AG04449 (cell line): ENCODE measurements around the gene FBXO34.

Source experiments
- CTCF ChIA-PET: fragments of 350-600 bp; formaldehyde crosslinking; extraction: SDS; loops from one replicate; lab custom pipeline; 2021; ENCODE audit warnings: antibody characterized with exemption; lab: Yijun Ruan, JAX
- POLR2A ChIA-PET: fragments of 400-600, 350-600 bp; formaldehyde crosslinking; extraction: SDS; loops from one replicate; lab custom pipeline; 2020; ENCODE audit warnings: antibody characterized with exemption, inconsistent platforms; lab: Yijun Ruan, JAX
- DNase-seq: peaks from one replicate; pipeline ENCODE4 v3.0.0-alpha.2; 2010; ENCODE audit warnings: low read depth, low spot score
- H3K4me3 ChIP-seq: 2 replicates; pipeline ENCODE4 v1.5.1; 2011; ENCODE audit warnings: low read depth, mild to moderate bottlenecking, control low read depth, low read length
- TF ChIP-seq, protein P1 (sequence below): IDR thresholded peaks from one replicate; pipeline ENCODE4 v1.5.1; 2011; ENCODE audit warnings: mild to moderate bottlenecking, moderate library complexity, low read length, control low read depth, inconsistent platforms; ENCODE audit not compliant: insufficient read depth; ENCODE audit errors: missing control alignments

The FBXO34 gene

DNA sequence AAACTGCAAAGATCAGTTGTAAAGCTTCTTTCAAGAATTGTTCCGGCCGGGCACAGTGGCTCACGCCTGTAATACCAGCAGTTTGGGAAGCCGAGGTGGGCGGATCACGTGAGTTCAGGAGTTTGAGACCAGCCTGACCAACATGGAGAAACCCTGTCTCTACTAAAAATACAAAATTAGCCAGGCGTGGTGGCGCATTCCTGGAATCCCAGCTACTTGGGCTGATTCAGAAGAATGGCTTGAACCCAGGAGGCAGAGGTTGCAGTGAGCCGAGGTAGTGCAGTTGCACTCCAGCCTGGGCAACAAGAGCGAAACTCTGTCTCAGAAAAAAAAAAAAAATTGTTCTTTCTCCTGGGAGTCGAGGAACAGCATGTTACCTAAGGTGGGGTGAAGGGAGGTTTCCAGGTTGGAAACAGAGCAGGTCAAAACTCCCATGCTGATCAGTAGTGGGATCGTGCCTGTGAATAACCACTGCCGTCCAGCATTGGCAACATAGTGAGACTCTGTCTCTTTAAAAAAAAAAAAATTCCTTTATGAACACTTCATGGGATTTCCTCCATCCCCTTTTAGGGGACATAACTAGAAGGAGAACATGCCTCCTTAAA lies 13.9 kb downstream of the FBXO34 start:
- DNase-seq = no peak
- CTCF ChIA-PET = interaction anchor here (4.9 kb wide), 1 partner anchor 13 kb away, joined by 48 read pairs; the partner anchor contains the start of gene FBXO34
- TF ChIP-seq, protein P1, sequence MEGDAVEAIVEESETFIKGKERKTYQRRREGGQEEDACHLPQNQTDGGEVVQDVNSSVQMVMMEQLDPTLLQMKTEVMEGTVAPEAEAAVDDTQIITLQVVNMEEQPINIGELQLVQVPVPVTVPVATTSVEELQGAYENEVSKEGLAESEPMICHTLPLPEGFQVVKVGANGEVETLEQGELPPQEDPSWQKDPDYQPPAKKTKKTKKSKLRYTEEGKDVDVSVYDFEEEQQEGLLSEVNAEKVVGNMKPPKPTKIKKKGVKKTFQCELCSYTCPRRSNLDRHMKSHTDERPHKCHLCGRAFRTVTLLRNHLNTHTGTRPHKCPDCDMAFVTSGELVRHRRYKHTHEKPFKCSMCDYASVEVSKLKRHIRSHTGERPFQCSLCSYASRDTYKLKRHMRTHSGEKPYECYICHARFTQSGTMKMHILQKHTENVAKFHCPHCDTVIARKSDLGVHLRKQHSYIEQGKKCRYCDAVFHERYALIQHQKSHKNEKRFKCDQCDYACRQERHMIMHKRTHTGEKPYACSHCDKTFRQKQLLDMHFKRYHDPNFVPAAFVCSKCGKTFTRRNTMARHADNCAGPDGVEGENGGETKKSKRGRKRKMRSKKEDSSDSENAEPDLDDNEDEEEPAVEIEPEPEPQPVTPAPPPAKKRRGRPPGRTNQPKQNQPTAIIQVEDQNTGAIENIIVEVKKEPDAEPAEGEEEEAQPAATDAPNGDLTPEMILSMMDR = no peak
- no peak overlapping the region for H3K4me3 ChIP-seq
- POLR2A ChIA-PET = no interaction called here

DNA sequence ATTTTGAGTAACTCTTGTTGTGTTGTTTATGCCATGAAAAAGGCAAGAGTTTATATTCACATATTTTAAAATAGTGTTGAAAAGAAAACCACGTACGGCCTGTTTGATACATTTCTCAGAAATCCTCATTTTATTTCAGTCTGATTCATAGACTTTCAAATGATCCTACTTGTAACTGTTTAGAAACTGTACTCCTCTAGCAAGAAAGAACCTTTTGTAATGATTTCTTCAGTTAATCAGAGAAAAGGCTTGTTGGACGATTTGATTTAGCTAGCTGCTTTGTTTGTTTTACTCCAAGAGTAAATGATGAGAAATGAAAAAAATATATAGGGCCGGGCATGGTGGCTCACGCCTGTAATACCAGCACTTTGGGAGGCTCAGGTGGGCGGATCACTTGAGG lies 17.2 kb downstream of the FBXO34 start:
- no peak overlapping the region for H3K4me3 ChIP-seq
- ChIA-PET POLR2A (no interaction called here), CTCF (interaction anchor here (0.7 to 0.9 kb wide), 3 partner anchors 18 to 76 kb away, joined by 3 read pairs; no protein-coding TSS in a partner anchor)
- DNase-seq = no peak
- TF ChIP-seq, protein P1 = no peak

DNA sequence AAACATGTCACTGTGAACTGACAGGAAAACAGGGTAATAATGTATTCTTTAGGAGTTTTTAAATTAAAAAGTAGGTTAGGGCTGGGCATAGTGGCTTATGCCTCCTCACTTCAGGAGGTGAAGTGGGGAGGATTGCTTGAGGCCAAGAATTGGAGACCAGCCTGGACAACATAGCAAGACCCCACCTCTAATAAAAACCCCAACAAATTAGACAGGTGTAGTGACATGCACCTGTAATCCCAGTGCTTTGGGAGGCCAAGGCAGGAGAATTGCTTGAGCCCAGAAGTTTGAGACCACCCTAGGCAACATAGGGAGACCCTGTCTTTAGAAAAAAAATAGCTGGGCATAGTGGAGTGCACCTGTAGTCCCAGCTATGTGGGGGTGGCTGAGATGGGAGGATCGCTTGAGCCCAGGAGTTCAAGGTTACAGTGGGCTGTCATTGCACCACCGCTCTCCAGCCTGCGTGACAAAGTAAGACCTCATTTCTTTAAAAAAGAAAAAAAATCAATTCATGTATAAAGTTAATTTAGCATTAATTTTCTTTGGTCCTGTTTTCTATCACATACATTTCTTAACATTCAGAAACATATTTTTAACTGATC lies 20.4 kb downstream of the FBXO34 start:
- no peak for DNase-seq
- ChIA-PET CTCF (interaction anchor here (1.7 kb wide), 1 partner anchor 10 kb away, joined by 3 read pairs; no protein-coding TSS in a partner anchor), POLR2A (no interaction called here)
- H3K4me3 ChIP-seq = no peak overlapping the region
- TF ChIP-seq, protein P1 = no peak

DNA sequence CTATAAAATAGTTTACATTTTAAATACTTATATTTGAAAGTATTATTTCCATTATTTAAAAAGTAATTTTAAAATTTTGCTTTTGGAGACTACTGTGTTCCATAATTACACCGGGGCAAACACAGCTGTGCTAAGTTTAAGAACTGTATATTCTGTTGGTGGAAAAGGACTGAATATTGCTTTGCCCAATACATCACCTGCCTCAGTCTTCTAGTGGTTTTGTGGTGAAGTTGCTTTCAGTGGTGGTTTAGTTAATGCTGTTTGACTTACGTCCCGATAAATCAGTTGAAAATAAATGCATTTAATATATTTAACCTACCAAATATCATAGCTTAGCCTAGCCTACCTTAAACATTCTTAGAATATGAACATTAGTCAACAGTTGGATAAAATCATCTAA lies 23.4 kb downstream of the FBXO34 start:
- TF ChIP-seq, protein P1 = no peak
- CTCF ChIA-PET = interaction anchor here (1.0 kb wide), 1 partner anchor 102 kb away, joined by 4 read pairs; no protein-coding TSS in a partner anchor
- H3K4me3 ChIP-seq = no peak overlapping the region
- POLR2A ChIA-PET = no interaction called here
- no peak for DNase-seq

DNA sequence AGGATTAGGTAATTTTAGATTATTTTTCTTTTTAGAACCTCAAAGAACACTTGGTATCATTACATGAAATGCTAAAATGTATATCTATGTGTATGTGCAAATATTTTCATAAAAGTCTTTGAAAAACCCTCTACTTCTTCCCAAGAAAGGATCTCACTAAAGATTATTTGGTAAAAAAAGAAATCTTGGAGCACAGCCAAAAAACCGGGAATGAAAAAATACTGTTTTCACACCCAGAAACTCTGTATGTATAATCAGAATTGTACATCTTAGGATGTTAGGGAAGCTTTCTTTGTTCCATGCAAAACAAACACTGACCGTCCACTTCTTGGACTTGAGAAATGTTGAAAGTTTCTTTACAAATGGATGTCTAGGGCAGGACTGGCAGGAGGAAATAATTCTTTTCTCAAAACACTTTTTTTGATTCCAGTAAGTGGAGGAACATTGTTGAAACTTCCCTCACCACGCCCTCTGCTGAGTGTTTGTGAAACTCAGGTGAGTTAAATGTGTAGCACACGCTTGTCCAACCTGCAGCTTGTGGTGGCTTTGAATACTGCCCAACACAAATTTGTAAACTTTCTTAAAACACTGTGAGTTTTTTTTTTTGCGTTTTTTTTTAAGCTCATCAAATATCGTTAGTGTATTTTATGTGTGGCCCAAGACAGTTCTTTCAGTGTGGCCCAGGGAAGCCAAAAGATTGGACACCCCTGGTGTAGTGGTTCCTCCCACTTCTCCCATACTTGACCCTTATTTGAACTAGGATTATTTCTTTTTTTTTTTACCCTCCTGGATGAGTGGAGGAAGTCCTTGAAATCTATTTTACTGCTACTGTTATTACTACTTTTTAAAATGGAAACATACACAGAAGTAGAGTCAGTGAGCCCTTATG lies 26.6 kb downstream of the FBXO34 start:
- no peak for DNase-seq
- CTCF ChIA-PET = no interaction called here
- TF ChIP-seq, protein P1 = no peak
- POLR2A ChIA-PET = no interaction called here
- H3K4me3 ChIP-seq = no peak overlapping the region

DNA sequence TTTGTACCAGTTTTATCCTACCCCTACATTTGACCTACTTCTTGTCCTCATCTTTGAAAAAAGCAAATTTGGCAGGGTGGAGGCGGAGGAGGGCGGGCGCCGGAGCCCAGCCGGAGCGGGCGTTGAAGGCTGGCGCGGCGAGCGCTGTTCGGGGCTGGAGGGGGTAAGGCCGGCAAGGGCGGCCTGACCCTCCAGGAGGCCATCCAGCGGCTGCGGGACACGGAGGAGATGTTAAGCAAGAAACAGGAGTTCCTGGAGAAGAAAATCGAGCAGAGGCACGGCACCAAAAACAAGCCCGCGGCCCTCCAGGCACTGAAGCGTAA lies 27.2 kb downstream of the FBXO34 start:
- H3K4me3 ChIP-seq = no peak overlapping the region
- DNase-seq = no peak
- TF ChIP-seq, protein P1 = no peak
- CTCF ChIA-PET = no interaction called here
- POLR2A ChIA-PET = no interaction called here
